Stimulated activated CD4-positive, alpha-beta T cell treated with anti-CD3 and anti-CD28 coated beads, Interleukin-4, amount 100 ng/mL, for 48 hours (primary cell): ENCODE measurements around the gene GPRASP3.
"Not testable (repeated sequence)": the region's sequence is repeated elsewhere in the genome, so short reads cannot be mapped to it uniquely, and the experiment has no call there.

Source experiments
- DNase-seq, 2 donors: peaks; one replicate each; pipeline ENCODE4 v3.0.0-alpha.2; 2020; ENCODE audit warnings: low read depth in 2 of 2

GPRASP3 gene, protein sequence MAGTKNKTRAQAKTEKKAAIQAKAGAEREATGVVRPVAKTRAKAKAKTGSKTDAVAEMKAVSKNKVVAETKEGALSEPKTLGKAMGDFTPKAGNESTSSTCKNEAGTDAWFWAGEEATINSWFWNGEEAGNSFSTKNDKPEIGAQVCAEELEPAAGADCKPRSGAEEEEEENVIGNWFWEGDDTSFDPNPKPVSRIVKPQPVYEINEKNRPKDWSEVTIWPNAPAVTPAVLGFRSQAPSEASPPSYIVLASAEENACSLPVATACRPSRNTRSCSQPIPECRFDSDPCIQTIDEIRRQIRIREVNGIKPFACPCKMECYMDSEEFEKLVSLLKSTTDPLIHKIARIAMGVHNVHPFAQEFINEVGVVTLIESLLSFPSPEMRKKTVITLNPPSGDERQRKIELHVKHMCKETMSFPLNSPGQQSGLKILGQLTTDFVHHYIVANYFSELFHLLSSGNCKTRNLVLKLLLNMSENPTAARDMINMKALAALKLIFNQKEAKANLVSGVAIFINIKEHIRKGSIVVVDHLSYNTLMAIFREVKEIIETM

DNA sequence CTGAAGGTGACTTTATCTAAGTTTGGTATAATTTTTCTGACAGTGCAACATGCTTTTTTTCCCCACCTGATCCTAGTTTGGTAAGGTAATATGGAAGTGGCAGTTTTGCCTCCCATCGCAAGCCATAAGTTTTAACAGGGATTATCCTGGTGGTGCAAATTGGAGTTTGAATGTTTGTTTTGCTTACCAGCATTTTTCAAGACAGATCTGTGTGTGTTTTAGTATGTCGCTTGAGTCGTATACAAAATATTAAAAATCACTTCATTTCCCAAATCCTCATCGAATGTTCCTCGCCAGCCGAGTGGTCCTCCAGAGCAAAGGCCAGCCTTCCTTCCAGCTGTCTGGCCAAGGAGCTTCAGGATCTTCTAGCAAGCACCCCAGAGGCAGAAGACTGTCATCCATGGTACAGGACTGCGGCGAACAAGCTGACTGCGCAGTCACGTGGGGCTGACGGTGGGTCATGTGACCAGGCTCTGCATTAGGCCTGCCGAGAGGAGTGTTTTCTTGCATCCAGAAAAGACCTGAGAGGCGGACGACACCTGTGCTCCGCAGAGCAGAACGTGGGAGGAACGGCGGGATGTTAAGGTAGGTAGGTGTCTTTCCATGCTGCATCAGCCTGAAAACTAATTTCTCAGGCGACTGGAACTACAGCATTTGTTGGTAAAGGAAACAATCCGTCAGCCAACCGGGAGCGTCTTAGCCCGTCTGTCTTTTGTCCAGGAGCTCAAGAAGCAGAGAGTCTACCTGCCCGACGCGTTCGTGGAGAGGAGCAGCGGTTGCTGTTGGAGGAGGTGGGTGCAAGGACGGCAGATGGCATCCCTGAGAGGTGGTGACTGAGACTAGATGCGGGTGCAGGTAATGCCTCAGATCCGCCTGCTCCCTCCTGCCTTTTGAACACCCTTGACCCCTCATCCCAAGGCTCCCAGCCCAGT lies at the start of gene GPRASP3:
Gene GPRASP3, plus strand, starts transcription at position 507 of the 932 bp plus-strand sequence. CDS start 28,253 bp downstream, outside the sequence.
- peak; percentile 59 to 72 for DNase-seq

DNA sequence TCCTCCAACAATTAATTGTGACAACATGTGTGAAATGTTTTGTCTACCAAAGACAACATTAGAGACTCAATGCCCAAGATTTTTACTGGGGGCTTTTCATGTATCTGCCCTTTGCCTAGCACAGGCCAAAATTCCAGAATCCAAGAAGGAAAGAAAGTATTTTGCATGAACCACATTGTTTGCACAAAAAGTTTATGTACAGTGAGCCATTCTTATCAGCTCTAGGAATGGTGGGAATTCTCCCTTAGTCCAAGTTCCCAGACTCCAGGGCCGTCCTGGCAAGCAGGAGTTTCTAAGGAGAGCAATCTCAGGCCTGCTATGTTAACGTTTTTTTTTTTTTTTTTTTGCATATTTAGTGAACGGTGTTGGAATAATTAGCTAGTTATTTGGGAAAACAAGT lies 47.7 kb upstream of the GPRASP3 start:
- DNase-seq: no peak

DNA sequence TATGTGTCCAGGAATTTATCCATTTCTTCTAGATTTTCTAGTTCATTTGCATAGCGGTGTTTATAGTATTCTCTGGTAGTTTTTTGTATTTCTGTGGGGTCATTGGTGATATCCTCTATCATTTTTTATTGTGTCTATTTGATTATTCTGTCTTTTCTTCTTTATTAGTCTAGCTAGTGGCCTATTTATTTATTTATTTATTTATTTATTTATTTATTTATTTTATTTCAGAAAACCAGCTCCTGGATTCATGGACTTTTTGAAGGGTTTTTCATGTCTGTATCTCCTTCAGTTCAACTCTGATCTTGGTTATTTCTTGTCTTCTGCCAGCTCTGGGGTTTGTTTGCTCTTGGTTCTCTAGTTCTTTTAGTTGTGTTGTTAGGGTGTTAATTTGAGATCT lies 43.1 kb upstream of the GPRASP3 start:
- DNase-seq: not testable (repeated sequence)

DNA sequence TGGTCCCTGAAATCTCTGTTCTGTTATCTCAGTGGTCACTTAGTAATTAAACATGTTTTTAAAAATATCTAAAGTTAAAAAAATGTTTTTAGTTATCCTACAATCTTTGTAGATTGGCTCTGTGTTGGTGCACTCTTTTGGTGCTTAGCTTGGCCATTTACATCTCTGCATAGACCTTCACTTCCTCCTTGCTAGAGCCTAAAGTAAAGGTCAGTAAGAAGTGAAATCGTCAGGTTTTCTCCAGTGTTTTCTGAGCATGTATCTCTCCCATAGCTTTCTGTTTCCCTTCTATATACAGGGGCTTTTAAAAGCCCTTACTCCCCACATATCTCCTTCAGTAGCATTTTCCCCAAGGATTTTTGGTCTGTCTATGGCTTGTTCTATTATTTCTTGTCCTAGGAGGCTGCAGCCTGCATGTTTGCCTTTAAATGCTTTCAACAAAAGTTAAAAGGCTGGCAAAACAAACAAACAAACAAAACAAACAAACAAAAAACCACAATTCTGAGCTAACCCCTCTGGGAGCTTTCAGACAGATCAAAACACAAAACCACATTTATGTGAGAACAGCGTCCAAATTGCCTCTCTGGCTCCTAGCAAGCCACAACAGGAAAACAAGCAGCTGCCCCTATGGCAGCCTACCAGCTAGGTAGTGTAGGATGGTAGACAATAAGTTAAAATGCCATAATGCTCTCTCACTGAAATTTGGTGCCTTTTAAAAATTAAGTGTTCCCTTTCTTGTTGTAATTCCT lies 35.6 kb upstream of the GPRASP3 start:
- no peak for DNase-seq

DNA sequence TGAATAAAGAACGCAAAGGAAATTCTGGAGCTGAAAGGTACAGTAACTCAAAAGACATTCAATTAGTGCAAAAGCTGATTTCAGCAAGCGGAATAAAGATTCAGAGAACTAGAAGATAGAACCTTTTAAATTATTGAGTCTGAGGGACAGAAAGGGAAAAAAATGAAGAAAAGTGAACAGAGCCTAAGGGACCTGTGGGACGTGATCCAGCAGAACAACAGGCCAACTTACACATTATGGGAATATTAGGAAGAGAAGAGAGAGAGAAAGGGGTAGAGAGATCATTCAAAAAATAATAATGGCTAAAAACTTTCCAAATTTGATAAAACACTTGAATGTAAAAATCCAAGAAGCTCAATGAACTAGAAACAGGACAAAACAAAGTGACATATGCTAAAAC lies 25.8 kb upstream of the GPRASP3 start:
- DNase-seq: no peak

DNA sequence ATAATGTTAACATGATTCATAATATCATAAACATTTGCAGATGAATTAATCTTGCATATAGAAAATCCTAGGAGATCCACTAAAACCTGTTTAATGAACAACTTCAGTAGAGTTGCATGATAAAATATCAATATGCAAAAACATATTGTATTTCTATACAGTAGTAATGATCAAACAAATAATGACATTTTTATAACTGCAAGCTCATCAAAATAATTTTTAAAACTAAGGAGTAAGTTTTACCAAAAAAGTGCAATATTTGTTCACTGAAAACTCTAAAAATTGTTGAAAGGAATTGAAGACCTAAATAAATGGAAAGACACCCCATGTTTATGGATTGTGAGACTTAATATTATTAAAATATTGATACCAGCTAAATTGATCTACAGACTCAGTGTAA lies 24.2 kb upstream of the GPRASP3 start:
- no peak for DNase-seq

DNA sequence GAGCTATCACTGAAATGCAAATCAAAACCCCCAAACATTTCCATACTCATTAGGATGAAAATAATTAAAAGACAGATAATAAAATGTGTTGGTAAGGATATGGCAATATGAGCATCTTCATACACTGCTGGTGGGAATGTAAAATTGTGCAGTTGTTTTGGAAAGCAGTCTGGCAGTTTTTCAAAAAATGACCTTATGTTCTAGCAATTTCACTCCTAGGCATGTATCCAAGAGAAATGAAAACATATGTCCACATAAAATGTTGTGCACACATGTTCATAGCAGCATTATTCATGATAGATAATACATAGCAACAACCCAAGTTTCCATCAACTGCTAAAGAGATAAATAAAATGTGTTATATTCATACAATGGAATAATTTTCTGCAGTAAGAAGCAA lies 23.0 kb upstream of the GPRASP3 start:
- DNase-seq: no peak

DNA sequence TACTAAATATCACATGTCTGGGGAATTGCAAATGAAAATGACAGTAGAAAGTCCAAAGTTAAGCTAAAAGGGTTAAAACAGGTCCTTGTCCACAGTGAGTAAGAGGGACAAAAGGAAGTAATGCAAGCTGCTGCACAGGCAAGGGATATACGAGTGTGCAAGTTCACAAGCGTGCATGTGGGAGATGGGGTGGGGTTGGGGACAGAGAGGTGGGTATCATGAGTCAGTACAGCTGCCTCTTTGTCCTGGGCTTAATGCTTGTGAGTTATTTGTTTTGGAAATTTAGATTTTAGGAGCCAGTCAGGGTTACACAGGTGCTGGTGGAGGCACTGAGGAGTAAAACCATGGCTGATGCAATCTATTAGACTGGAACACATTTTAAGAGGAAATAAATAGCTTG lies 11.6 kb upstream of the GPRASP3 start:
- DNase-seq: no peak

DNA sequence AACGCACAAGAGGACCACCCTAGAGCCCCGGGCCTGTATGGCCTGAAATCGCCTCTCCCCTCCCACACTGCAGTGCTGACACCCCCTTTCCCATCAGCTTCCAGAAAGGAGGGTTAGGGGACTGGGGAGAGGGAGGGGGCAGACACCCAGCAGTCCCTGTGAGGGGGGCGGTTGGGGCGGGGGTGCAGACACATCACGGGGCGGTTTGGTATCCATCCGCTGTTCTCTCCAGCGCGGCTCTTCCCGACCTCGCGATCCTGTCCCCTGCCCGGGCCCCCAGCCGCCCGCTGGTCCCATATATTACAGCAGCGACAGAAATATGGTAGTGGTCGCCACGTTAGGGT lies 8.7 kb upstream of the GPRASP3 start:
- DNase-seq: no peak

DNA sequence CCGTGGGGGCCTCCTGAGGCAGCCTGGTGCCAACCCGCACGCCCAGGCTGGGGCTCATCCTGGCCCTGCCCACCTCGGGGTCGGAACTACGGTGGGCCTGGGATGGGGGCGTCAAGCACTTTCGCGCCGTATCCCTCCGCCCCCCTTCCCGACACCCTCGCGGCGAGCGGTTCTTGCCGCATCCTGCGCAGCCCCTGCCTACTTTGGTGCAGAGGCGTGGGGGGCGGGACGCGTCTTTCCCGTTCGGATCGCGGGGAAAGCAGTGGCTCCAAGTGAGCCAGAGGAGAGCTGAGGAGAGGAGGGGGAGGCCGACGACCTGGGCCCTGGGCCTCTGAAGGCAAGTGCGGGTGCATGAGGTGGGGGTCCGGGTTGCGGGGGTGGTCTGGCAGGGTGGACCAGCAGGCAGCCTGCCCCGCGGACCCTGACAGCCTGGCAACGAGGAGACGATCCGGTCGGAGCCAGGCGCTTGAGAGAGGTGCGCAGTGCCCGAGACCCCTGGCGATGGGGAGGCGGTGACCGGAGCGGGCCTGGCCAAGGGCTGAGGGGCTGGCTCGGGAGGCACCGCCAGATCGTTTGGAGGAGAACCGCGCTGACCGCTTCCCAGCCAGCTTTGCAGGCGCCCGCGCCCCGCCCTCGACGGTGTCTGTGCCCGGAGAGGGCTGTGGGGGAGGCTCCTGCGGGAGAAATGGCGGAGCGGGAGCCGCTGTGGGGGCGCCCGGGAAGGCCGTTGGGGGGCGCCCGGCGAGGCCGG lies 8.2 kb upstream of the GPRASP3 start, which contains the start of gene GPRASP2:
Gene GPRASP2, plus strand, starts transcription at position 233 of the 751 bp plus-strand sequence. CDS start 2,422 bp downstream, outside the sequence.
- DNase-seq: no peak

DNA sequence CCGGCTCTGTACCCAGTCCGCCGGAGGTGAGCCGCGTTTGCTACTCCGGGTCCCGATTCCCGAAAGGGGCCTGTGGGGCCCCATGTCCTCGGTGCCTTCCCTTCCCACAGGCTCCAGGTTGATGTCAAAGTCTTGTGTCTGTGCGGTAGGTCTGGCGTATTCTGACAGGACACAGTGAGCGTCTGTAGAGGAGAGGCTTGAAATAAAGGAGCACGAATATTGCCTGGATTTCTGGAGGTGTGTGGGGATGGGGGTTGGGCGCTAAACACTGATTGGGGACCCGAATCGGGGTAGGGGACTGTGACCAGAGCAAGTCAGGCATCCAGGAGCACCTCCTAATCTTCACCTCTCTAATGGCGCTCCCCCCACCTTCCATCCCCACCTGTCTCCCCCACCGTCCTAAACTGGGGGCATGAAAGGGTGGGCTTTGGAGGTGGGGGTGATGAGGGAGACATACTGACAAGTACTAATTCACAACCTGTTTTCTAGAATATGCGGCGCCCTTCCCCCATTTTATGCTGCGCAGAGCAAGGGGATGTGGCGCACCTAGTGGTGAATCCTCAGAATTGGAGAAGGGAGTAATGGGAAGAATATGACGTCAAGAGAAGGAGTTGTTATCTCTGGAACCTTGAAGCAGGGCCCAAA lies 7.4 kb upstream of the GPRASP3 start:
- no peak for DNase-seq

DNA sequence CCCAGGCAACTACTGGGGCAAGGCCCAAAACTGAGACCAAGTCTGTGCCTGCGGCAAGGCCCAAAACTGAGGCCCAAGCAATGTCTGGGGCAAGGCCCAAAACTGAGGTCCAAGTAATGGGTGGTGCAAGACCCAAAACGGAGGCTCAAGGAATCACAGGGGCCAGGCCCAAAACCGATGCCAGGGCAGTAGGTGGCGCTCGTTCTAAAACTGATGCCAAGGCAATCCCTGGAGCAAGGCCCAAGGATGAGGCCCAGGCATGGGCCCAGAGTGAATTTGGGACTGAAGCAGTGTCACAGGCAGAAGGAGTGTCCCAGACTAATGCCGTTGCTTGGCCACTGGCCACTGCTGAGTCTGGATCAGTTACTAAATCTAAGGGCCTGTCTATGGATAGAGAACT lies 5.5 kb upstream of the GPRASP3 start:
- DNase-seq: no peak

DNA sequence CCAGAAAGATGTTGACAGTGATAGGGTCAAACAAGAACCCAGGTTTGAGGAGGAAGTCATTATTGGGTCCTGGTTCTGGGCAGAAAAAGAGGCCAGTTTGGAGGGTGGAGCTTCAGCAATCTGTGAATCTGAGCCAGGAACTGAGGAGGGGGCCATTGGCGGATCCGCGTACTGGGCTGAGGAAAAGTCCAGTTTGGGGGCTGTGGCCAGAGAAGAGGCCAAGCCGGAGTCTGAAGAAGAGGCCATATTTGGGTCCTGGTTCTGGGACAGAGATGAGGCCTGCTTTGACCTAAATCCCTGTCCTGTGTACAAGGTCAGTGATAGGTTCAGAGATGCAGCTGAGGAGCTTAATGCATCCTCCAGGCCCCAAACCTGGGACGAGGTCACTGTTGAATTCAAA lies 4.6 kb upstream of the GPRASP3 start:
- no peak for DNase-seq

DNA sequence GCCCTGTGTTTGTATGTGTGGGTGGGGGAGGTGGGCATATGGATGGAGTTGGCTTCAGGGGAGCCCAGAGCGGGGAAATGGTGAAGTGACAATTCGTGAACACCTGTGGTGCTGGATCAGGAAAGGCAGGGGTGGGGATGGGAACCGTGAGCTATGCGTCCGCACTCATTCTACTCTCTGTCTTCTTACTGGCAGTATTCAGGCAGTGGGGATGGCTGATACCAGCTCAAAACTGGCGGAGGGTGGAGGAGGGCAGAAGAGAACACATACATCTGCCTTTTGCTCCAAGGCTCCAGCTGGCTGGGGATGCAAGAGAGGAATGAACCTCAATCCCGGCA lies 595 bp downstream of the GPRASP3 start:
- not testable (repeated sequence) for DNase-seq

DNA sequence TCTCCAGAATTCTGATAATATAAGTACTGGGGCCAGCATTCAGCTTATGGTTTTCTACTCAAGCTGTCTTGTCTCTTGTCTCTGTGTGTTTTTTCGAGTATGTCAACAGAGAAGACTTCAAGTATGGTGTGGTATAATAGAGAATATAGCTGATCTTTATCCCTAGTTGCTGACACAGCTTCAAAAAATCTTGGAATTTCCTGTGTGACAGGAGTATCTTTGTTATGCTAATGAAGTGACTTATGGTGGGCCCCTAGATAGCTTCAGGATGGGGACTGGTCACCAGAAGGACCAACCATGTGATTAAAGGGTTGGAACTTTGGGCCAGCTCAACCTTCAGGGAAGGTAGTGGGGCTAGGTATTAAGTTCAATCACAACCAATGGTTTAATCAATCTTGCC lies 2.9 kb downstream of the GPRASP3 start:
- no peak for DNase-seq

DNA sequence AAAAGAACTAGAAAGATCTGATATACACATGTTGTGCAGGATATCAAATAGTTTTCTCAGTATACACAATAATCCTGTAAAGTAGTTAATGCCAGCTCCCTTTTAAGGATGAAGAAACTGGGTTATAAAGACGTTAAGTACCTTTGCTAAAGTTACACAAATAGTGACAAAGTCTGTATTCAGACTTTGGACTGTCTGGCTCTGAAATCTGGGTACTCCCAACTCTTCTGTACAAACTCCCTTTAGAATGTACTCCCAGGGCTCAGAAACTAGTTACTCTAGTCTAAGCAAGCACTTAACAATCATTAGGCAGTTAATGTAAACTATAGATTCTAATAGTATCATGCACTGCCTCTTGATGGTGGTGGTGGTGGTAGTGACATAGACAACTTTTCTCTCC lies 7.2 kb downstream of the GPRASP3 start:
- no peak for DNase-seq

DNA sequence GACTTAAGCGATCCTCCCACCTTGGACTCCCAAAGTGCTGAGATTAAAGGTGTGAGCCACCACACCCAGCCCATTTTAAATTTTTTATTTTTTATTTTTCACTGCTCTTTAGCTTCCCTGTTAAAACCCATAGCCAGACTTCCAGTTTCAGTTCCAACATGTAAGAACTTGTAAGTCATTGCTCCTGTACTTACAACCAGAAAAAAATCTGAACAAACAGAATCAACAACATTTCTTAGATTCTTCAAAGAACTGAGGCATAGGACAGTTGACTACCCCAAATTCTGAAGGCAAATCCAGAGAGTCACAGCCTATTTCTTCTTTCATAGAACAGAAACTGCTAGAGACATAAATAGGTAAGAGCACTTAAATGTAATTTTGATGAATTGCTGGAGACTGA lies 8.1 kb downstream of the GPRASP3 start:
- DNase-seq: no peak

DNA sequence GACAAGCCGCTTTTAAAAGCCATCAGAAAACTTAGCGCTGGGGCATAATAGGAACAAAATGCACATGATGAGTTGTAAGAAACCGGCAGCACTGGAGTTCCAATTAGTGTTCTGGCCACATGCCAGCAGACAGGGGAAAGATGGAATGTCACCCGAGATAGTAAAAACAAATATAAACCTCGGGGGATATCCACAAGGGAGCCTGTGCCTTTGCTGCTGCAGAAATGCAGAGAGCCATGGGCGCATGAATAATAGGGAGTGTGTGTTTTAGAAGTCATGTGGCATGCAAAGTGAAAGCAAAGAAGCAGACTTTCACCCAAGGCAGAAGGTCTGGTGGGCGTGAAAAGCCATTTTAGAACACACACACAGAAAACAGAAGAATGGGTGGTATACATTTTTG lies 19.1 kb downstream of the GPRASP3 start:
- no peak for DNase-seq

DNA sequence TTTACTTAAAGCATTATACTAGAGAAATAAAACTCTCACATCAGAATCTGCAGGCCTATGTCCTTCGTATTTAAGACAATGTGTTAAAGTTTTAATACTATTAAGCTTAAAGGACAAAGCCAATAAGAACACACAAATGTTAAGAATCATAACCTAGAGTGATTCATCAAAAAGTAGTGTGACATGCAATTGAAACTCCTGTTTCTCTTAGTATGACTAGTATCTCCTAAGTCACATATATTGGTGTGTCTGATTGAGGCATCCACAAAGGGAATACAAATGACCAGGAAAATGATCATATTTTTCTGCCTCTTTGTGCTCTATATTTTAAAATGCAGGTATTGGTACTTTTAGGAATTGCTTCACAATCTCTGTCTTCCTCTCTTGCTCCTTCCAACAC lies 23.8 kb downstream of the GPRASP3 start:
- DNase-seq: no peak

DNA sequence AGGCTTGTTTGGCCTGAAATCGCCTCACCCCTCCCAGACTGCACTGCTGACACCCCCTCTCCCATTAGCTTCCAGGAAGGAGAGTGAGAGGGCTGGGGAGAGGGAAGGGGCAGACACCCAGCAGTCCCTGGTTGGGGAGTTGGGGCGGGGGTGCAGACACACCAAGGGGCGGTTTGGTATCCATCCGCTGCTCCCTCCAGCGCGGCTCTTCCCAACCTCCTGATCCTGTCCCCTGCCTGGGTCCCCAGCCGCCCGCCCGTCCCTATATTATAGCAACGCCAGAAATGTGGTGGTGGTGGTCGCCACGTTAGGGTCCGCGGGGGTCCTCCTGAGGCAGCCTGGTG lies 24.9 kb downstream of the GPRASP3 start:
- DNase-seq: no peak
